CD8-positive, alpha-beta memory T cell (primary cell): ENCODE measurements around the gene DRG2. TPM values are rescaled to one million over a fixed set of nuclear protein-coding genes. Genes with fewer than 3 reads are reported as not detected.

ENCODE experiments used
- CTCF ChIA-PET: fragments of 350-600 bp; sonication (Branson Sonifier 250); formaldehyde crosslinking; loops from one replicate; lab custom pipeline; 2021; ENCODE audit warnings: antibody characterized with exemption; lab: Charles Lee
- POLR2A ChIA-PET: fragments of 350-600 bp; sonication (Branson Sonifier 250); formaldehyde crosslinking; loops from one replicate; lab custom pipeline; 2021; ENCODE audit warnings: antibody characterized with exemption; lab: Charles Lee
- DNase-seq, 5 donors: peaks; one replicate each; pipeline versions ENCODE4 v3.0.0 to v3.0.0-alpha.2; 2020 to 2022; ENCODE audit warnings: mixed read lengths in 1 of 5
- H3K27ac ChIP-seq: one replicate; pipeline ENCODE4 v1.7.0; 2013; ENCODE audit warnings: low read depth, mild to moderate bottlenecking, low read length, moderate library complexity
- H3K27me3 ChIP-seq: 2 replicates; pipeline ENCODE4 v1.7.0; 2013; ENCODE audit warnings: low read length, mild to moderate bottlenecking; ENCODE audit not compliant: insufficient read depth, poor library complexity, severe bottlenecking
- H3K36me3 ChIP-seq: 2 replicates; pipeline ENCODE4 v1.7.0; 2013; ENCODE audit warnings: mild to moderate bottlenecking, low read length, moderate library complexity; ENCODE audit not compliant: insufficient read depth
- H3K4me1 ChIP-seq: 2 replicates; pipeline ENCODE4 v1.7.0; 2013; ENCODE audit warnings: mild to moderate bottlenecking, low read length, moderate library complexity; ENCODE audit not compliant: insufficient read depth
- H3K4me3 ChIP-seq: 2 replicates; pipeline ENCODE4 v1.7.0; 2013; ENCODE audit warnings: mild to moderate bottlenecking, low read length
- H3K9me3 ChIP-seq: 2 replicates; pipeline ENCODE4 v1.7.0; 2013; ENCODE audit warnings: mild to moderate bottlenecking, low read length
- H3K27ac Mint-ChIP-seq, 8 donors: one replicate each; pipeline ENCODE4 v1.8.0; 2020 to 2021; ENCODE audit warnings: mixed read lengths in 8 of 8, mild to moderate bottlenecking in 6 of 8, inconsistent platforms in 3 of 8, moderate library complexity in 3 of 8
- H3K27me3 Mint-ChIP-seq, 2 donors: one replicate each; pipeline ENCODE4 v1.8.0; 2020 to 2021; ENCODE audit warnings: mixed read lengths in 2 of 2, mild to moderate bottlenecking in 1 of 2, moderate library complexity in 1 of 2
- H3K36me3 Mint-ChIP-seq, 3 donors: one replicate each; pipeline ENCODE4 v1.8.0; 2020 to 2021; ENCODE audit warnings: mixed read lengths in 3 of 3, inconsistent platforms in 1 of 3, mild to moderate bottlenecking in 1 of 3
- H3K4me1 Mint-ChIP-seq, 3 donors: one replicate each; pipeline ENCODE4 v1.8.0; 2020 to 2021; ENCODE audit warnings: mixed read lengths in 3 of 3, inconsistent platforms in 1 of 3, mild to moderate bottlenecking in 1 of 3
- H3K4me3 Mint-ChIP-seq, 7 donors: one replicate each; pipeline ENCODE4 v1.8.0; 2020 to 2021; ENCODE audit warnings: mixed read lengths in 7 of 7, mild to moderate bottlenecking in 6 of 7, moderate library complexity in 4 of 7, inconsistent platforms in 2 of 7
- H3K9me3 Mint-ChIP-seq, 5 donors: one replicate each; pipeline ENCODE4 v1.8.0; 2020 to 2022; ENCODE audit warnings: mixed read lengths in 5 of 5, mild to moderate bottlenecking in 3 of 5, moderate library complexity in 2 of 5, inconsistent platforms in 1 of 5
- polyA plus RNA-seq: library from polyadenylated mRNA; unstranded; fragments of 300-500 nt; fragmentation: Illumina TruSeq; gene quantifications from one replicate; pipeline ENCODE4 v1.2.3, GENCODE V29; 2021
- total RNA-seq, 2 experiments: library from RNA; stranded (reverse); gene quantifications; one replicate each; pipeline ENCODE4 v1.2.3, GENCODE V29; 2021

DRG2 gene, protein sequence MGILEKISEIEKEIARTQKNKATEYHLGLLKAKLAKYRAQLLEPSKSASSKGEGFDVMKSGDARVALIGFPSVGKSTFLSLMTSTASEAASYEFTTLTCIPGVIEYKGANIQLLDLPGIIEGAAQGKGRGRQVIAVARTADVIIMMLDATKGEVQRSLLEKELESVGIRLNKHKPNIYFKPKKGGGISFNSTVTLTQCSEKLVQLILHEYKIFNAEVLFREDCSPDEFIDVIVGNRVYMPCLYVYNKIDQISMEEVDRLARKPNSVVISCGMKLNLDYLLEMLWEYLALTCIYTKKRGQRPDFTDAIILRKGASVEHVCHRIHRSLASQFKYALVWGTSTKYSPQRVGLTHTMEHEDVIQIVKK
- total RNA-seq (10 to 100 TPM; 52.9 to 54.2 TPM), polyA plus RNA-seq (51.7 TPM)

DNA sequence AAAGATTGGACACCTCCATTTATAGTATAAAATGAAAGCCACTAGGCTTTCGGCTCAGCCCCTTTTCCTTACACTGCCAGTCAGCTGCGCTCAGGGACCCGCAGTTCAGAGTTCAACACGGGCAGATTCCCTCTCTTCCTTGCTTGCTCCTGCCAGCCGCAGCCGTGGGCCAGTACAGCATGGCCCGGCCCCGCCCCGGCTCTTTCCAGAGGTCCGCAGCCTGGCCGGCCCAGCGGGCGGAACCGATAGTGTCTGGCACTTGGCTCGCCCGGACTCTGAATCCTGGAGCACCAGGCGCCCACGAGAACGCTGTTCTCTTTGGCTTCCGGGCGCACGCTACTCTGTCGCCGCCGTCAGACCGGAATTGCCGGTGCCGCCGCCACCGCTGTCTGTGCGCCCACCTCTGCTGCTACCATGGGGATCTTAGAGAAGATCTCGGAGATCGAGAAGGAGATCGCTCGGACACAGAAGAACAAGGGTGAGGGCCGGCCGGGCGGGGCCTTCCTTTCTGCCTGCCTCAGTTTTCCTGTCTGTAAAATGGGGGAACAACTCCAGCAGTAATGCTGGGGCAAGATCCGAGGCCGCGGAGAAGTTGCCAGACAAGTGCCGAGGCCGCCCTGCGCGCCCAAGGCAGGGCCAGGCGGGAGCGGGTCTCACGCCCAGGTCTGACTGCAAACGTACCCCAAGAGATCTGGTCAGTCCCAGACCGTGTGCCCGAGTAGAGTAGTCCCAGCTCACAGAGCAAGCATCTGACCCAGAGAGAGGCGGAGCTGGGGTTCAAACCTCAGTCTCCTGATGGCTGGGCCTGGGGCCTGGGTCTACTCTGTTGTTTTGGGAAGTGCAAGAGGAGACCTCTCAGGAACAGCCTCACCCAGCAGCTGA is at the start of gene DRG2:
DRG2 (plus strand) TSS at position 339 of the 882 bp plus-strand sequence; CDS start at position 415, 76 bp downstream.
- Mint-ChIP-seq H3K27ac (peak within 1 kb of the TSS; percentile 97 to 100 (median 99)), H3K4me1 (peaks cover 24 to 41% (median 32%) of the 10 kb centered on the region in 3 donors), H3K36me3 (peaks cover 0 to 28% (median 2%) of the 10 kb centered on the region in 3 donors), H3K9me3 (no peaks in the 10 kb centered on the region), H3K27me3 (no peaks in the 10 kb centered on the region), H3K4me3 (peak within 1 kb of the TSS; percentile 96 to 99 (median 98))
- Histone ChIP-seq H3K9me3 (no peaks in the 10 kb centered on the region), H3K36me3 (no peaks in the 10 kb centered on the region), H3K4me1 (peaks cover 20% of the 10 kb centered on the region), H3K27me3 (no peaks in the 10 kb centered on the region), H3K4me3 (peak within 1 kb of the TSS; percentile 96), H3K27ac (peak within 1 kb of the TSS; percentile 89)
- POLR2A ChIA-PET = interaction anchor here (0.5 kb wide), 1 partner anchor 725 kb away, joined by 4 read pairs; no protein-coding TSS in a partner anchor
- CTCF ChIA-PET = no interaction called here
- DNase-seq = peak; percentile 77 to 89 (median 83)

DNA sequence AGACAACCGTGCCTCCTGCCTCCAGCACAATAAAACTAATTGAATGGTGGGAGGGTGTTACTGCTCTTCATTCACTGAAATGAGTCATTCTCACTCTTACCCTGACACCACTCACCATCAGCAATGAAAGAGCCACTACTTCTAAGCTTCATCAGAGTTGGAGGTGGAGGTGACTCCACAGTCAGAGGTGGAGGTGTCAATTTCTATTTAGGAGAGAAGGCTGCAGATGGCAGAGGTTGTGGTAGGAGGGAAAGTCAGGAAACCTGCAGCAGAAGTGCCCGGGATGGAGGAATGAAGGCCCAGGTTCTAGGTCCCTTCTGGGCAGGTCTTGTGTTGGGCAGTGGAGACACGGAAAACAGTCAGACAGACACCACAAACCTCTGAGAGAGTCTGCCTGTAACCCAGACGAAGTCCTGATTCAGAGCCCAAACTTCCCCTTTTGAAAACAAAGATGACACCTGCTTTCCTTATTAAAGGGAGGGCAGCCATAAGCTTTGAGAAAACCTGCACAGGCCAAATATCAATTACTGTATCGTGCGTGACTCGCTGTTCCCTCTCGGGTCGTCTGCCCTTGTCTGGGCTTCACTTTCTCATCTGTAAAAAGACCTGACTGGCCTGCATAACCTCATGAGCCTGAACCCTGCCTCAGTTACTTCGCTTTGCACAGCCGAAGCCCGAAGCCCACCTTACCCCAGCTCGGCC is 49.4 kb upstream of the DRG2 start:
- Mint-ChIP-seq H3K27ac (peak overlapping the region; percentile 77 to 98 (median 94)), H3K27me3 (peaks cover 0 to 3% of the 10 kb centered on the region in 2 donors), H3K4me1 (peaks cover 50 to 67% (median 60%) of the 10 kb centered on the region in 3 donors), H3K9me3 (no peaks in the 10 kb centered on the region), H3K36me3 (peaks cover 0 to 16% (median 2%) of the 10 kb centered on the region in 3 donors), H3K4me3 (peak overlapping the region; percentile 93 to 97 (median 95))
- POLR2A ChIA-PET = interaction anchor here (0.6 to 1.1 kb wide), 2 partner anchors 66 to 145 kb away, joined by 3 to 5 read pairs; partner anchors contain the start of genes DRC3 and TOM1L2
- DNase-seq = no peak
- H3K4me3 ChIP-seq = peak overlapping the region; percentile 77
- no peaks in the 10 kb centered on the region for H3K36me3 ChIP-seq
- H3K9me3 ChIP-seq = no peaks in the 10 kb centered on the region
- CTCF ChIA-PET = interaction anchor here (1.2 kb wide), 1 partner anchor 229 kb away, joined by 3 read pairs; no protein-coding TSS in a partner anchor
- H3K27me3 ChIP-seq = no peaks in the 10 kb centered on the region
- peaks cover 30% of the 10 kb centered on the region for H3K4me1 ChIP-seq
- H3K27ac ChIP-seq = peak overlapping the region; percentile 72

DNA sequence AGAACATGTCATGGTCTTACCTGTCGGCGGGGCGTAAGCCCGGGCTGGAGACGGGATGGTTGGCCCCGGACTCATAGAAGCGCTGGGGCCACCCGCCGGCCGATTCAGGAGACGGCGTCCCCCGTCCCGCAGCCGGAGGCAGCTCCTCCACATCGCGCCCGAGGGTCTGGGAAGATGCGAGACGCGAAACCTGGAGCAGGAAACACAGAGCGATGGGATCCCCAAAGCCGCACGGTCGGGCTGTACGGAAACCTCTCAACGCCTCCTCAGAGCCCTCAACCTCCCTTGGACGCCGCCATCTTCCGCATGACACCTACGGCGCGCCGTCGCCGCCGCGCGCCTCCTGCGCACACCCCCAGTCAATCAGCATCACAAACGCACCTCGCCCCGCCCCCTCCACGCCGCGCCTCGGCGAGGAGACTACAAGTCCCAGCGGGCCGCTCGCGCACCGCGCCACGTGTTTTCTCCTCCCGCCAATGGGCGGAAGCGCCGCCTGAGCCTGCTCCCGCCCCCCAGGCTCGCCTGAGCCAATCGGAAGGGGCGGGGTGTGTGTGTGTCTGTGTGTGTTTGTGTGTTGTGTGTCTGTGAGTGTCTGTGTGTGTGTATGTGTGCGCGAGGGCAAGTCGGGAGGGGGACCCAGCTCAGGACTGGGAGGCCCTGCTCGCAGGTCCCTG is 48.8 kb upstream of the DRG2 start, which contains the start of the genes ATPAF2 and GID4:
ATPAF2 (minus strand) TSS at position 308 of the 674 bp plus-strand sequence; CDS start at position 153, 155 bp downstream.
GID4 (plus strand) TSS at position 548 of the 674 bp plus-strand sequence; CDS start at position 605, 57 bp downstream.
- H3K27ac Mint-ChIP-seq = peak within 1 kb of the TSS; percentile 77 to 98 (median 94)
- peaks cover 0 to 3% of the 10 kb centered on the region in 2 donors for H3K27me3 Mint-ChIP-seq
- H3K36me3 Mint-ChIP-seq = peaks cover 0 to 16% (median 2%) of the 10 kb centered on the region in 3 donors
- H3K9me3 ChIP-seq = no peaks in the 10 kb centered on the region
- peak; percentile 99 to 100 (median 100) for DNase-seq
- H3K4me3 Mint-ChIP-seq = peak within 1 kb of the TSS; percentile 93 to 97 (median 95)
- ChIA-PET CTCF (interaction anchor here (1.2 kb wide), 1 partner anchor 230 kb away, joined by 3 read pairs; no protein-coding TSS in a partner anchor), POLR2A (interaction anchor here (0.6 to 1.1 kb wide), 2 partner anchors 67 to 146 kb away, joined by 3 to 5 read pairs; partner anchors contain the start of genes DRC3 and TOM1L2)
- H3K36me3 ChIP-seq = no peaks in the 10 kb centered on the region
- no peaks in the 10 kb centered on the region for H3K9me3 Mint-ChIP-seq
- H3K27ac ChIP-seq = peak within 1 kb of the TSS; percentile 72
- no peaks in the 10 kb centered on the region for H3K27me3 ChIP-seq
- H3K4me1 ChIP-seq = peaks cover 29% of the 10 kb centered on the region
- peak within 1 kb of the TSS; percentile 77 for H3K4me3 ChIP-seq
- peaks cover 46 to 62% (median 59%) of the 10 kb centered on the region in 3 donors for H3K4me1 Mint-ChIP-seq

DNA sequence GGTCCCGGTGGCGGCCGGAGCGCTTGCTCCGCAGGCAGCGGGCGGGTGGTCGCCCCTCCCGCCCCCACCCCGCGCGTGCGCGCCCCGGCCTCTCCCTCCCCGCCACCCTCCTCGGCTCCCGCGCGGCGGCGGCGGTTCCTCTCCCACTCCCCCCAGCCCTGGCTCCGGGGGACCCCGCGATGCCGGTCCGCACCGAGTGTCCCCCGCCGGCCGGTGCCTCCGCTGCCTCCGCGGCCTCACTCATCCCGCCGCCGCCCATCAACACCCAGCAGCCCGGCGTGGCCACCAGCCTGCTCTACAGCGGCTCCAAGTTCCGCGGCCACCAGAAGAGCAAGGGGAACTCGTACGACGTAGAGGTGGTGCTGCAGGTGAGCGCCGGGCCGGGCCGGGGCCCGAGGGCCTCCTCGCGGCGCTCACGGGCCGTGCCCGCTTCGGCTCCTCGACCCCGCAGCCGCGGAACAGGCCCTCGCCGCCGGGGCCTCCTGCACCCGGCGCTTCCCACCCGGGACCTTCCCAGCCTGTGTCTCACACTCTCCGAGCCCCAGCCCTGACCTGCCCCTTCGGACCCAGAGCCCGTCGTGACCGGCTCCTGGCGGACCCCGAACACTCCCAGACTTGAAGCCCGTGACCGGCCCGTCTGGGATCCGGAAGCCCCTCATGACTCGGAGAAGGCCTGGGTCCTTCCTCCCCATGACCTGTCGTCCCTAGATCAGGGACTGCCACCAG is 48.0 kb upstream of the DRG2 start:
- Mint-ChIP-seq H3K27ac (peak overlapping the region; percentile 77 to 98 (median 93)), H3K36me3 (peaks cover 0 to 19% (median 4%) of the 10 kb centered on the region in 3 donors), H3K27me3 (peaks cover 0 to 3% of the 10 kb centered on the region in 2 donors), H3K9me3 (no peaks in the 10 kb centered on the region), H3K4me3 (peak overlapping the region; percentile 93 to 97 (median 95)), H3K4me1 (peaks cover 46 to 63% (median 62%) of the 10 kb centered on the region in 3 donors)
- POLR2A ChIA-PET = interaction anchor here (1.1 kb wide), 1 partner anchor 67 kb away, joined by 3 read pairs; the partner anchor contains the start of genes DRC3 and TOM1L2
- H3K9me3 ChIP-seq = no peaks in the 10 kb centered on the region
- H3K27me3 ChIP-seq = no peaks in the 10 kb centered on the region
- peaks cover 29% of the 10 kb centered on the region for H3K4me1 ChIP-seq
- peak in 1 of 5 donors; percentile 49 for DNase-seq
- H3K4me3 ChIP-seq = peak overlapping the region; percentile 77
- peak overlapping the region; percentile 55 for H3K27ac ChIP-seq
- no peaks in the 10 kb centered on the region for H3K36me3 ChIP-seq
- CTCF ChIA-PET = no interaction called here

DNA sequence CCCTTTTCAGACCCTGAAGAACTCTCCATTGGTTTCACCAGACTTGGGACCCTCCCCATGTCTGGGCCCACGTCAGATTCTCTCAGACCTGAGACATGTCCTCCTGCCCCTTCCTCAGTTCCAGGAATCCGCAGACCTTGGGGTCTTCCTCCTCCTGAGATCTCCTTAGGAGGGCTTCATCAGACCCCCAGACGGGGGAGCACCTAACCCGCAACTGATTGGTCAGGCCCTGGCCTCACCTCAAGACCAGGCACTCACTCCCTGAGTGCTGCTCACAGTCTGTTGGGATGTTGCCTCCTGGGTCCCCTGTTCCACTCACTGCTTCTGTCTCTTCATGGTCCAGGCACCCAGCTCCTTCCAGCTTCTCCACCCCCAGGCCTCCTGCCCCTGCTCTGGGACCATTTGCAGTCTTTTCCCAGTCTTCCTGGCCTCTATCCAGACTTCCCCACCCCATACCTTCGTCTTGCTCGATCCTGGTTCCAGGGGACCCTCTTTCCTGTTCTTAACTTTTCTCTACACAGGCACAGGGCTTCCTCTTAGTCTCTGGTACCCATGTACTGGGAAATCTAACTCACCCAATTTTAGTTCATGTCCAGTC is 47.4 kb upstream of the DRG2 start:
- H3K9me3 Mint-ChIP-seq = no peaks in the 10 kb centered on the region
- H3K4me1 ChIP-seq = peaks cover 29% of the 10 kb centered on the region
- ChIA-PET POLR2A (no interaction called here), CTCF (no interaction called here)
- peak overlapping the region; percentile 68 to 94 (median 89) for H3K27ac Mint-ChIP-seq
- peaks cover 0 to 23% (median 4%) of the 10 kb centered on the region in 3 donors for H3K36me3 Mint-ChIP-seq
- peak overlapping the region; percentile 77 for H3K4me3 ChIP-seq
- H3K27me3 Mint-ChIP-seq = peaks cover 0 to 3% of the 10 kb centered on the region in 2 donors
- peaks cover 46 to 63% (median 62%) of the 10 kb centered on the region in 3 donors for H3K4me1 Mint-ChIP-seq
- peak overlapping the region; percentile 55 for H3K27ac ChIP-seq
- H3K36me3 ChIP-seq = peaks cover 4% of the 10 kb centered on the region
- no peaks in the 10 kb centered on the region for H3K27me3 ChIP-seq
- peak overlapping the region; percentile 85 to 97 (median 91) for H3K4me3 Mint-ChIP-seq
- DNase-seq = no peak
- H3K9me3 ChIP-seq = no peaks in the 10 kb centered on the region

DNA sequence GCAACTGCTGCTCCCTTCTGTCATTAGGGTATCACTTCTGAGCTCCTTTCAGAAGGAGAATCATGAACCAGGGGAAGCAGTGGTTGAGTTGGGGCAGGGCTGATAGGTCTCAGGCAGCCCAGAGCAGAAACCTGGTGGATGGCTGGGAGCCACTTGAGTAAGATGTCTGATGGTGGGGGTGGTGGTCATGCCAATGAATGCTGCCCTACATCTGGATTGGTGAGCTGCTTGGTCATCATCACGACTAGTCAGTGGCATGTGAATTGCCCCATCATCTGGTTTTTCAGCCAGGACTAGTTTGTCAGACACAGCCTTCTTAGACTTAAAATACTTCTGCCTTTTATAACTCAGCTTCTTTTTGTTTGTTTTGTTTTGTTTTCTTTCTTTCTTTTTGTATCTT is 46.0 kb upstream of the DRG2 start:
- peak overlapping the region in 7 of 8 donors; percentile 38 to 81 (median 72) for H3K27ac Mint-ChIP-seq
- CTCF ChIA-PET = no interaction called here
- POLR2A ChIA-PET = no interaction called here

More for the DNA sequence above, 46.0 kb upstream of the DRG2 start:
- DNase-seq = no peak
- H3K36me3 Mint-ChIP-seq = peaks cover 0 to 26% (median 4%) of the 10 kb centered on the region in 3 donors
- H3K27me3 ChIP-seq = no peaks in the 10 kb centered on the region
- no peak overlapping the region for H3K27ac ChIP-seq
- H3K9me3 Mint-ChIP-seq = no peaks in the 10 kb centered on the region
- H3K36me3 ChIP-seq = peaks cover 4% of the 10 kb centered on the region
- peaks cover 46 to 61% (median 55%) of the 10 kb centered on the region in 3 donors for H3K4me1 Mint-ChIP-seq
- peaks cover 29% of the 10 kb centered on the region for H3K4me1 ChIP-seq
- peak overlapping the region; percentile 0 to 97 (median 86) for H3K4me3 Mint-ChIP-seq
- H3K9me3 ChIP-seq = no peaks in the 10 kb centered on the region
- H3K27me3 Mint-ChIP-seq = peaks cover 0 to 1% of the 10 kb centered on the region in 2 donors
- H3K4me3 ChIP-seq = no peak overlapping the region
